Sigmoid colon (tissue), 7 donors: ENCODE measurements around the gene ANKS4B. TPM values are rescaled to one million over a fixed set of nuclear protein-coding genes. Genes with fewer than 3 reads are reported as not detected.
"Not testable (repeated sequence)": the region's sequence is repeated elsewhere in the genome, so short reads cannot be mapped to it uniquely, and the experiment has no call there.

Source experiments
- DNase-seq: peaks from one replicate; pipeline ENCODE4 v3.0.0-alpha.2; 2019
- H3K27ac ChIP-seq, 4 donors: fragments of 200-600 bp; sonication (generic); one replicate each; pipeline ENCODE4 v1.5.1; 2016 to 2019; ENCODE audit warnings: mild to moderate bottlenecking in 1 of 4
- H3K27me3 ChIP-seq, 3 donors: fragments of 200-600 bp; sonication (generic); one replicate each; pipeline ENCODE4 v1.5.1; 2019; ENCODE audit warnings: mild to moderate bottlenecking in 1 of 3
- H3K36me3 ChIP-seq, 4 donors: fragments of 200-600 bp; sonication (generic); one replicate each; pipeline ENCODE4 v1.5.1; 2016 to 2019
- H3K4me1 ChIP-seq, 4 donors: fragments of 200-600 bp; sonication (generic); one replicate each; pipeline ENCODE4 v1.5.1; 2017 to 2019
- H3K4me3 ChIP-seq, 4 donors: fragments of 200-600 bp; sonication (generic); one replicate each; pipeline ENCODE4 v1.5.1; 2017 to 2019; ENCODE audit warnings: mild to moderate bottlenecking in 2 of 4, moderate library complexity in 1 of 4
- H3K9me3 ChIP-seq, 4 donors: fragments of 200-600 bp in 3 of 4; sonication (generic) in 3 of 4; one replicate each; pipeline versions ENCODE4 v1.5.1 to v1.6.1; 2013 to 2019
- EP300 ChIP-seq, 4 donors: sonication (generic); formaldehyde crosslinking; IDR thresholded peaks; one replicate each; pipeline ENCODE4 v1.6.1; 2017; ENCODE audit warnings: antibody characterized with exemption in 4 of 4
- POLR2A ChIP-seq, 2 donors: fragments of 450-650 bp; IDR thresholded peaks; one replicate each; pipeline ENCODE4 v1.6.1; 2016; ENCODE audit warnings: antibody characterized with exemption in 2 of 2, mild to moderate bottlenecking in 2 of 2, moderate library complexity in 2 of 2
- POLR2AphosphoS5 ChIP-seq, 4 donors: sonication (generic); formaldehyde crosslinking; IDR thresholded peaks; one replicate each; pipeline ENCODE4 v1.6.1; 2017; ENCODE audit warnings: antibody characterized with exemption in 4 of 4
- WGBS, 2 donors: extraction: QIAGEN DNeasy Blood & Tissue Kit; methylation state at CpG; one replicate each; pipeline ENCODE4 v1.1.7; 2013; 5-methylcytosine and 5-hydroxymethylcytosine counted together
- intact Hi-C: fragments of 100-400 bp; cut with DNase I; formaldehyde crosslinking; loops from one replicate; pipeline ENCODE4 v1.15.1; 2023
- polyA plus RNA-seq, 3 donors: library from polyadenylated mRNA; stranded (reverse); fragments of 200-250 nt; gene quantifications; one replicate each; pipeline ENCODE4 v1.2.3, GENCODE V29; 2013
- total RNA-seq, 4 donors: library from RNA; depleted of rRNA; stranded (reverse); fragments of >200 nt; gene quantifications; one replicate each; pipeline ENCODE4 v1.1.0, GENCODE V29; 2016
- TF ChIP-seq, protein P1 (sequence below), 4 experiments: fragments of 450-650 bp in 3 of 4; fragments of 200-600 bp in 1 of 4; IDR thresholded peaks; one replicate each; pipeline ENCODE4 v1.5.1; 2016 to 2019; ENCODE audit warnings: antibody characterized with exemption in 4 of 4, mild to moderate bottlenecking in 3 of 4, moderate library complexity in 2 of 4
- donor health status: healthy with polysubstance abuse.
- donor health status: Bipolar disorder and iron deficiency.
- donor health status: healthy.

Gene ANKS4B
- total and polyA plus RNA-seq, 7 donors = 0.28 to 32.4 (median 21.1) TPM; not detected in 3

DNA sequence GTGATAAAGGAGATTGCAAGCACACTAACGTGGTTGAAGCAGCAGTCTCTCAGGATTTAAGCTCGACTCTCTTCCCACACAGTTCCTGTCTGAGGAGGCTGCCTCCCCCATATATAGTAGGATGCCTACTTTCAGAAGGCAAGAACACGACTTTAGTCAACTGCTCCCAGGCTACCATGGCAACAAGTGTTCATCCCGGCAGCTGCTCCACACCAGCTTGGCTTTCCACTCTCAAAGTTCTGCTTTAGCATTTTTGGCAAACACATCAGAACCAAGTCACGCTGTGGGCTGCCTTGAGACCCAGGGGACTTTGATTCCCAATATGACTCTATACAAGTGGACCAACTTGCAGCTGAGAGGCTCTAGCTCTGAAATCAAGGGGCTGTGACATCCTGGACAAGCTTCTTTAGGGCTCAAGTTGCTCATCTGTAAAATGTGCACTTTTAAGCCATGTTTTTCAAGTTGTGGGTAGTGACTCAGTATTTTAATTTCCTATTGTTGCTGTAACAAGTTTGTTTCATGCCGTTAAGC lies 38.7 kb upstream of the ANKS4B start:
- Histone ChIP-seq H3K27me3 (peaks cover 0 to 8% (median 0%) of the 10 kb centered on the region in 3 donors), H3K27ac (no peak overlapping the region), H3K9me3 (no peaks in the 10 kb centered on the region), H3K4me3 (no peak overlapping the region), H3K36me3 (no peaks in the 10 kb centered on the region), H3K4me1 (no peaks in the 10 kb centered on the region)
- intact Hi-C loops = no loop called here
- 52 to 70% methylated on average over 6 of the region's 6 CpGs for WGBS, 2 donors
- DNase-seq = no peak
- TF ChIP-seq EP300 (IDR thresholded peaks at IDR 0.05) (no peak), POLR2A (IDR thresholded peaks at IDR 0.05) (no peak), POLR2AphosphoS5 (IDR thresholded peaks at IDR 0.05) (no peak)
- TF ChIP-seq, protein P1, sequence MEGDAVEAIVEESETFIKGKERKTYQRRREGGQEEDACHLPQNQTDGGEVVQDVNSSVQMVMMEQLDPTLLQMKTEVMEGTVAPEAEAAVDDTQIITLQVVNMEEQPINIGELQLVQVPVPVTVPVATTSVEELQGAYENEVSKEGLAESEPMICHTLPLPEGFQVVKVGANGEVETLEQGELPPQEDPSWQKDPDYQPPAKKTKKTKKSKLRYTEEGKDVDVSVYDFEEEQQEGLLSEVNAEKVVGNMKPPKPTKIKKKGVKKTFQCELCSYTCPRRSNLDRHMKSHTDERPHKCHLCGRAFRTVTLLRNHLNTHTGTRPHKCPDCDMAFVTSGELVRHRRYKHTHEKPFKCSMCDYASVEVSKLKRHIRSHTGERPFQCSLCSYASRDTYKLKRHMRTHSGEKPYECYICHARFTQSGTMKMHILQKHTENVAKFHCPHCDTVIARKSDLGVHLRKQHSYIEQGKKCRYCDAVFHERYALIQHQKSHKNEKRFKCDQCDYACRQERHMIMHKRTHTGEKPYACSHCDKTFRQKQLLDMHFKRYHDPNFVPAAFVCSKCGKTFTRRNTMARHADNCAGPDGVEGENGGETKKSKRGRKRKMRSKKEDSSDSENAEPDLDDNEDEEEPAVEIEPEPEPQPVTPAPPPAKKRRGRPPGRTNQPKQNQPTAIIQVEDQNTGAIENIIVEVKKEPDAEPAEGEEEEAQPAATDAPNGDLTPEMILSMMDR (IDR thresholded peaks at IDR 0.05) = no peak

DNA sequence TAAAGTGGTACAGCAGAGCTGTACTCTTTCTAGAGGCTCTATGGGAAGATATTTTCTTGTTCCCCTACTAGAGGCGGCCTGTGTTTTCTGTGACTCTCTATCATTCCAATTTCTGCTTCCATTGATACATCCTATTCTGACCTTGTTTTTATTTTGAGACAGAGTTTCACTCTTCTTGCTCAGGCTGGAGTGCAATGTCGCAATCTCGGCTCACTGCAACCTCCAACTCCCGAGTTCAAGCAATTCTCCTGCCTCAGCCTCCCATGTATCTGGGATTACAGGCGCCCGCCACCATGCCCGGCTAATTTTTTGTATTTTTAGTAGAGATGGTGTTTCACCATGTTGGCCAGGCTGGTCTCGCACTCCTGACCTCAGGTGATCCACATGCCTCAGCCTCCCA lies 38.2 kb upstream of the ANKS4B start:
- intact Hi-C loops = not testable (repeated sequence)

DNA sequence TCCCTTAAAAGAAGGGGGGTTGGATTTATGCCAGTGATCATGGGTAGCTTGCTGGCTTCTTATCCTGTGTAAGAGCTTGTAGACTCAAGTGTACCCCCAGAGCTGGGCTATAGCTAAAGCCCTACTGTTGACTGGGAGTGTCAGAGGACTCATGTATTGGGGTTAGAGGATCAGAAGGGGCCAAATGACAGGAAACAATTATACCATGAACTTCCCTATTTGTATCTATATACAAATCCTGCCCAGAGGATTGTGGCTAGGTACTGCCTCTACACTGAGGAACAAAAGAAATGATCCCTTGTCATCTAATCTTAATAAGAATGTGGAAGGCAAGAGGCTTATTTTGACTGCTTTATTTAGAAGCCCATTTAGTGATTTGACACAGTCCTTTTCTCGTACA lies 36.4 kb upstream of the ANKS4B start:
- Histone ChIP-seq H3K9me3 (no peaks in the 10 kb centered on the region), H3K4me3 (no peak overlapping the region), H3K27ac (no peak overlapping the region), H3K4me1 (no peaks in the 10 kb centered on the region), H3K27me3 (peaks cover 0 to 8% (median 0%) of the 10 kb centered on the region in 3 donors), H3K36me3 (no peaks in the 10 kb centered on the region)
- no peak for TF ChIP-seq POLR2AphosphoS5 (IDR thresholded peaks at IDR 0.05)
- no peak for TF ChIP-seq POLR2A (IDR thresholded peaks at IDR 0.05)
- TF ChIP-seq EP300 (IDR thresholded peaks at IDR 0.05) = no peak
- TF ChIP-seq, protein P1 (IDR thresholded peaks at IDR 0.05) = no peak
- intact Hi-C loops = no loop called here
- 64 to 92% methylated on average over 1 of the region's 1 CpG for WGBS, 2 donors
- DNase-seq = no peak

More for the DNA sequence above, 38.2 kb upstream of the ANKS4B start:
- H3K9me3 ChIP-seq, H3K4me1 ChIP-seq, H3K27ac ChIP-seq, DNase-seq, H3K27me3 ChIP-seq, H3K4me3 ChIP-seq, H3K36me3 ChIP-seq: not testable (repeated sequence)
- 94 to 95% methylated on average over 8 of the region's 8 CpGs for WGBS, 2 donors

- Histone ChIP-seq H3K4me3 (no peak overlapping the region), H3K4me1 (no peaks in the 10 kb centered on the region), H3K36me3 (no peaks in the 10 kb centered on the region), H3K27ac (no peak overlapping the region), H3K9me3 (no peaks in the 10 kb centered on the region), H3K27me3 (peaks cover 0 to 8% (median 0%) of the 10 kb centered on the region in 3 donors)
- TF ChIP-seq EP300 (IDR thresholded peaks at IDR 0.05) = no peak
- WGBS, 2 donors = 87 to 90% methylated on average over 3 of the region's 3 CpGs
- no peak for DNase-seq
- intact Hi-C loops = no loop called here
These were observed 35.9 kb upstream of the ANKS4B start for GRCh38 chr16:21197621-21198020.

DNA sequence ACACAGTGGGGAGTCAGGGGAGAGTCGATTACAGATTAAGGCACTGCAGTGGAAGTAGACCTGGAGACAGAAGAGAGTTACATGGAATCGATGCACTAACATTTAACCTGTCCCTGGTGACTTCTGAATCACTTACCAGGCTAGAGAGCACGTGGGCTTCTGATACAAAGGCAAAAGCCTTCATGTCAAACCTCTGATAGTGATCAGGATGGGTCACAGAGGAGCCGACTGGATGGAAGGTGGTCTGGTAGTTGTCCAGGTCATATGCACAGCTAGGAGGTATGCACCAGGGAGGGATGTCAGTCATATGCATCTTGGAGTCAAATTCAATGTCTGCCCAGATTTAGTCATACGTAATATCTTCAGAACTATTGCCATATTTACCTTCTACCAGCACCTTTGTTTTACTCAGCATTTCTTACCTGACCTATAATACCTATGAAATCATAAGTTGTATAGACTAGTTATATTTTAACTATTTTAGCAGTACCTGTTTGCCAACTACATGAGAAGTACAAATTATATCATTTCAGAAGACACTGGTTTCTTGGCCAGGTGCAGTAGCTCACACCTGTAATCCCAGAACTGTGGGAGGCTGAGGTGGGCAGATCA lies 33.8 kb upstream of the ANKS4B start:
- no peak for DNase-seq
- H3K9me3 ChIP-seq = no peaks in the 10 kb centered on the region
- H3K4me3 ChIP-seq = no peak overlapping the region
- H3K36me3 ChIP-seq = no peaks in the 10 kb centered on the region
- H3K27ac ChIP-seq = no peak overlapping the region
- H3K4me1 ChIP-seq = no peaks in the 10 kb centered on the region
- H3K27me3 ChIP-seq = peaks cover 0 to 8% (median 0%) of the 10 kb centered on the region in 3 donors
- TF ChIP-seq EP300 (IDR thresholded peaks at IDR 0.05) (no peak), POLR2AphosphoS5 (IDR thresholded peaks at IDR 0.05) (no peak), POLR2A (IDR thresholded peaks at IDR 0.05) (no peak)
- TF ChIP-seq, protein P1 (IDR thresholded peaks at IDR 0.05) = no peak
- intact Hi-C loops = no loop called here
- WGBS, 2 donors = 22 to 60% methylated on average over 5 of the region's 5 CpGs
